Measurements from ENCODE around the gene CSAD.
"Not testable (repeated sequence)": the region's sequence is repeated elsewhere in the genome, so short reads cannot be mapped to it uniquely, and the experiment has no call there.

CSAD gene

DNA sequence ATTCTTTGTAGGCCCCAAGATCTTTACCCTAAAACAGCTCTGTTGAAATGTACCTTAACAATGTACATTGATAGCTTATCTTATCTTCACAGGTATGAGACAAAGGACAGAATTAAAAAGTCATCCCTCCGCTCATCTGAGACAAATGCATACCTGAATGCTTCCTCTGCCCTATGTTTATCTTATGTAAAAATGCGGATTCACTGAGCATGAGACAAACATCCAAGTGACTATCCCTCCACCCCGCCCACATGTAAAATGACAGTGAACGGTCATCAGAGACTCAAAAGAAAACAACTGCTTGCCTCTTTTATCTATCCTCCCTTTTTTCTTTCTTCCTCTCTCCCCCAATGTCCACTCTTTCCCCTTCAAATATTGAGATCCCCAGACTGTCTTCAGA lies 37.4 kb downstream of the CSAD start:
- DNase-seq, result no peak

DNA sequence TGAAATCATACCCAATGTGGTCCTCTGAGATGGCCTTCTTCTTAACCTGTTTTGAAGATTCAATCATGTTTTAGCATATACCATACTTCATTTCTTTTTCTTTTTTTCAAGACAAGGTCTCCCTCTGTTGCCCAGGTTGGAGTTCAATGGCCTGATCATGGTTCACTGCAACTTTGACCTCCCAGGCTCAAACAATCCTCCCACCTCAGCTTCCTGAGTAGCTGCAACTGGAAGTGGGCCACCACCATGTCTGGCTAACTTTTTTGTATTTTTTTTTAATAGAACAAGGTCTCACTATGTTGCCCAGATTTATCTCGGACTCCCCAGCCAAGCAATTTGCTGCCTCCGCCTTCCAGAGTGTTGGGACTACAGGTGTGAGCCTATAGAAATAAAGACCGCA lies 47.0 kb downstream of the CSAD start:
- no peak for DNase-seq

DNA sequence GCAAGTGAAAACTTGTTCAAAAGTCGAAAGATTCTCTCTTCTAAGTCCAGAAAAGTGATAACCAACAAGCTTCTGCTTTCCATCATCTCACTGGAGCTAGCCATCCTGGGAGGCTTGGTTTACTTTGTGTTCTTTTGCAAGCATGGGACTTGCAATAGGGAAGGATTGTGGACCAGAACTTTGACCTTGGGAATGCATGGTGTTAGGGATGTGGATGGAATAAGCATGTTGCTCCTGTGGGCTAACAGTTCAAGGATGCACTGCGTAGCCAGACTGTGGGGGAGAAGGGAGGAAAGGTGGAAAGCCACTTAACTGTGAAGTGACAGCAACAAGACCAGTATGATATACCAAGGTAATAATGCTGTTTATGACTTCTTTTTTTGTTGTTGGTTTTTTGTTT lies 48.9 kb downstream of the CSAD start:
- DNase-seq, result no peak

DNA sequence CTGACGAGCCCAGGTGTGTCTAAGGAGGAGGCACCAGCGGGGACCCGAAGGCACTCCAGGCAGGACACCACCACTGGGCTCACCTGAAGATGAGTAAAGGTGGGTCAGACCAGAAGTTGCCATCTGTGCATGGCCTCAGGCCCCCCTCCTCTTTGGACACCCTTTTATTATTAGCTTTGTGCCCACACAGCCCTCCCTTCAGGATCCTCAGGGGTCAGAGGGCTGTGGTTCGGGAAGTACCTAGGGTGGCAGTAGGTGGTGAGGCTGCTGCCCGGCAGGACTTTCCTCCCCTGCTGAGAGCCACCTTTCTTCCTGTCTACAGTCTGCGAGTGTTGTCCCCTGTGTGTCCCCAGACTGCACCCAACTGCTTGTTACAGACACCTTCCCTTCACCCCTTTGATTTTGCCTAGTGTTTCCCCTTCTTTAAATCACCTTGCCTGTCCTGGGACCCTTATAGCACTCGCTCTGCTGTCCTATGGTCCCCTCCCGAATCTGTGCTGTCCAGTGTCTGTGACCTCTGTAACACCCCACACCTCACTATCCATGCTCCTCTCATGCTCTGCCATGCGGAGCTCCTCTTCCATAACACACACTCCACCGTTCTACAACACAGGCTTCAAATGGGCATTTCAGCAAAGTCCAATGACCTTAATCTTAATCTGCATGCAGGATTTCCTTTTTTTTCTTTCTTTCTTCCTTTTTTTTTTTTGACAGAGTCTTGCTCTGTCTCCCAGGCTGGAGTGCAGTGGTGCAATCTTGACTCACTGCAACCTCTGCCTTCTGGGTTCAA lies 51.8 kb downstream of the CSAD start:
- no peak for DNase-seq

DNA sequence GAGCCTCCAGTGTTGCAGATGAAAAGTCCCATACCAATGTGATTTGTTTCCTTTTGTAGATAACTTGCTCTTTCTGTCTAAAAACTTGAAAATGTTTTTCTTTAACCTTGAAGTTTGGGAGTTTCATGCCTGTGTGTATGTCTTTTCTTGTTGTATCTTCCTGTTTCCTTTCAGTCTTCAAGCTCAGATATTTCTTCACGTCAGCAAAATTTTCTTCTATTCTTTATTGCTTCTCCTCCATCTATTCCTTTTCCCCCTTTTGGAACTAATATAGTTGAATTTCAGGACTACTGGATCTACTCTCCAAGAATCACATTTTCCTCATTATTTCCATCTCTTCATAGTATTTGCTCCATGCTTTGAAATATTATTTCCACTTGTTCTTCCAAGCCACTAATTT lies 53.6 kb downstream of the CSAD start:
- no peak for DNase-seq

DNA sequence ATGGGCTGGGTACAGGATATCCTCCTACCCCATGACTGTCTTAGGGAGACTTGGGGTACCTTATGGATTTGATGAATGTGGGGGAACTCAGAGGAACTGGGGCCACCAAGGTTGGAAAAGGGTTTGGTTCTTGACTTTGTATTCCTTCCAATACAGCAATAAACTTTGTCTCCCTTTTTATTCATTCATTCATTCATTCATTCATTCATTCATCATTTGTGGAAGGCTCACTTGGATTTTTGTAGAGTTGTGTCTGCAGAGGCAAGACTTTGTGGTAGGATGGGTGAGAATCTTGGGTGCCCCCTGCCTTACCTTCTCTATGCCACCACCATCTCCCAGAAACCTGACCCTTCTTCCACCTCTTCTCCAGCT lies 56.4 kb downstream of the CSAD start:
- no peak for DNase-seq

DNA sequence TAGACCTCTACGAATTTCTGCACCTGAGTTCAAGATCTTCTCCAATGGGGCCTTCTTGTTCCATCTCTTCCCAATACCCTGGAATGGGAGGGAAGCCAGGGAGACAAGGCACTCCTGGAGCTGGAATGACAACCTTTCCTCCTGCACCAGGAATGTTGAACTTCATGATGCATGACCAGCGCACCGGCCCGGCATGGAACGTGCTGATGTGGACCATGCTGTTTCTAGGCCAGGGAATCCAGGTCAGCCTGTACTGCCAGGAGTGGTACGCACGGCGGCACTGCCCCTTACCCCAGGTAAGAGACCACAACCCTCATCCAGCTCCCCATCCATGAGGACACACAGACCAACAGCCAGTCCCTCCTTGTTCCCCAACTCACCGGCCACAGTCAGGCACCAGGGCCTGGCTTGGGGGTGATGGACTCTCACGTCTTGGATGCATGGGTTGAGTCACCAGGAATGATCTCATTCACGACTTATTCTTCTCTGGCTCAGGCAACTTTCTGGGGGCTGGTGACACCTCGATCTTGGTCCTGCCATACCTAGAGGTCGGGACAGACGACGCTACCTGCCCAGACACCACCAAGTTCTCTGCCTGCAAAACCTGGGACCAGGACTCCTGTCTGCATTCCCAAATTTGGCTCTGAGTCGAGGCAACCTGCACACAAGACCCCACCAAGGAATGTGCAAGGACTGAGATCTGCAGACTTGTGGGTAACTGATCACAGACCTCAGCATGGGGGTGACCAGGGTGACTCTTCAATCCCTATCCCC lies 57.0 kb downstream of the CSAD start:
- no peak for DNase-seq

DNA sequence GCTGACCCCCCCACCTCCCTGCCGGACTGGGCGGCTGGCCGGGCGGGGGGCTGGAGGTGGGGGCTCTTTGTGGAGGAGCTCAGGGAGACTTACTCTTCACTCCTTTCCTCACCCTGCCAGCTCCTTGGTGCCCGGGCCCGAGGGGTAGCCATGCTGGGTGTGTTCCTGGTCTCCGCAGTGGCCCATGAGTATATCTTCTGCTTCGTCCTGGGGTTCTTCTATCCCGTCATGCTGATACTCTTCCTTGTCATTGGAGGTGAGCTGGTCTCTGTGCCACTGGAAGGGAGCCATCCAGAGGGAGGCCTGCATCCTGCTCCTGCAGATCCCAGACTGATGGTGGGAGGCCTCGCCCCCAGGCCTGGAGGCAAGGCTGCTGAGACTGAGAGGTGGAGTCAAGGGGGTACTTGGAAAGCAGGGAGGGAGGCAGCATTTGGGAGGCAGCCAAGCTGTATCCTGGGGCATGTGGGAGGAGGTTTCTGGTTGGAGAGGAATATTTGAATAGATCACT lies 57.7 kb downstream of the CSAD start:
- no peak for DNase-seq

DNA sequence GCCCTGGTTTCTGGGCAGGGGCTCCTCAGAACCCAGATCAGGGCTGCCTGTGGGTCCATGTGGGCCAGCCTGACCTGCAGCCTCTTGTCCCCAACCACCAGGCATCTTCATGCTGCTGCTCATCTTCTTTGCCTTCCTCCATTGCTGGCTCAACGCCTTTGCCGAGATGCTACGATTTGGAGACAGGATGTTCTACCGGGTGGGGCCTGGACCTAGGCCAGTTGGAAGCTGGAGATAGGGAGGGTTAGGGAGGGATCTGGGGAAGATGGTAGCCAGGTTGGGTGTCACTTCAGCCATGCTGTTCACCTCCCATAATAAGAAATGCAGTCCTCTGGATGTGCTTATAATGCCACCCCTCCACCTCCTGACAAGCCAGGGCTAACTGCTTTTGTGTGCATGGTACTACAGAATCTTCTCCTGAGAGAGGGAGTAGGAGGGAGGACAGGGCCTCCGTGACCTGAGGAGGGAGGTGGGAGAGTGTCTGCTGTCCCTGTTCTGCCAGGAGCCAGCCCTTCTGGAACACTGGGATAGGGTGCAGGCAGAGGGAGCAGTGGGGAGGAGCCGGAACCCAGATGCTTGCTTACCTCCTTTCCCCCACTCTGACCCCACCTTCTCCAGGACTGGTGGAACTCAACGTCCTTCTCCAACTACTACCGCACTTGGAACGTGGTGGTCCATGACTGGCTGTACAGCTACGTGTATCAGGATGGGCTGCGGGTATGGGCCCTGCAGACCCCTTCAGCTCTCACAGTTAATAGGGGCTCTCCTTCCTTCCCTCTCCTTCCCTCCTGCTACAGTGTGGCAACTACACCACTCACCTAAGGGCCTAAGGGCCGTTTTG lies 59.8 kb downstream of the CSAD start:
- no peak for DNase-seq

DNA sequence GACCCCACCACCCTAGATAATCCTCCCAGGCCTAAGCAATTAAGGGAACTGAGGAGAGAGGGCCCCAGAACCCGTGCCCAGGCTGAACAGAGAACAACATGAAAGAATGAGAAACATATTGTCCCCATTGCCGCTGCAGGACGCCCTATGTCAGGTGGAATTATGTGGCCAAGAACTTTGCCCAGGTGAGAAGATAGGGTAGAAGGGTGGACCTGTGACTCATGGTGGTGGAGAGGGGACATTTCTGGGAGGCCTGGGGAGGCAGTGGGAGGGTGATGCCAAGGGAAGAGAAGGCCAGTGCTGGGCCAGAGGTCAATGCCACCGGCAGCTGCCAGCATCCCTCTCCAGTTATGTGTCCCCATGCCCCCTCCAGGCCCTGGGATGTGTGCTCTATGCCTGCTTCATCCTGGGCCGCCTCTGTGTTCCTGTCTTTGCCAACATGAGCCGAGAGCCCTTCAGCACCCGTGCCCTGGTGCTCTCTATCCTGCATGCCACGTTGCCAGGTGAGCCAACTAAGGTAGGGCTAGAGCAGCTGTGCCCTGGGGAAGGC lies 61.9 kb downstream of the CSAD start:
- no peak for DNase-seq

DNA sequence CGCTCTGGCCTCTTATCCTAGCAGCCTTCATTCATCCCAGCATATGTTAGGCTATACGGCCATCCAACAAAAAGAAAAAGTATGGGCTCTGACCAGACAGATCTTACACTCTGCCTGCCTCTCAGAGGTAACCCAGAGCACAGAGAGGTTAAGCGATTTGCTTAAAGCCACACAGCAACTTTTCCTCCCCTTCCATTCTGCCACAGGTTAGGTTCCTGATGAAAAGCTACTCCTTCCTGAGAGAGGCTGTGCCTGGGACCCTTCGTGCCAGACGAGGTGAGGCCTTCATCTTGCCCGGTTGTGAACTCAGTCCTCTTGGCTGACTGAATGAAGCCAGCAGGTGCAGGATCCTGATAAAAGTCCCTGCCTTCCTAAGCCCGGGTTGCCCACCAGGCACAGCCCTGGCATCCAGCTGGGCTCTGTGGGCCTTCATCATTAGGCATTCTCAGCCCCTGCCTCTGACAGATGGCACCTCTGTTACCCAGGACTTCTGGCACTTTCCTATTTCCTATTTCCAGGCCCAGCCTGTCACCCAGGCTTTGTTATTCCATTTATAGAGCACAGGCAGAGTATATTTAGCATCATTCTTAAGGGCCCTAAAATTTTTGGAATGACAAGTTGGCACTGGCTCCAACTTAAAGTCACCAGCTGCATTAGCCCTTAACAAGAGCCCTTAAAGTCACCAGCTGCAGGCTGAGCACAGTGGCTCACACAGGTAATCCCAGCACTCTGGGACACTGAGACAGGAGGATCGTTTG lies 64.7 kb downstream of the CSAD start:
- no peak for DNase-seq

DNA sequence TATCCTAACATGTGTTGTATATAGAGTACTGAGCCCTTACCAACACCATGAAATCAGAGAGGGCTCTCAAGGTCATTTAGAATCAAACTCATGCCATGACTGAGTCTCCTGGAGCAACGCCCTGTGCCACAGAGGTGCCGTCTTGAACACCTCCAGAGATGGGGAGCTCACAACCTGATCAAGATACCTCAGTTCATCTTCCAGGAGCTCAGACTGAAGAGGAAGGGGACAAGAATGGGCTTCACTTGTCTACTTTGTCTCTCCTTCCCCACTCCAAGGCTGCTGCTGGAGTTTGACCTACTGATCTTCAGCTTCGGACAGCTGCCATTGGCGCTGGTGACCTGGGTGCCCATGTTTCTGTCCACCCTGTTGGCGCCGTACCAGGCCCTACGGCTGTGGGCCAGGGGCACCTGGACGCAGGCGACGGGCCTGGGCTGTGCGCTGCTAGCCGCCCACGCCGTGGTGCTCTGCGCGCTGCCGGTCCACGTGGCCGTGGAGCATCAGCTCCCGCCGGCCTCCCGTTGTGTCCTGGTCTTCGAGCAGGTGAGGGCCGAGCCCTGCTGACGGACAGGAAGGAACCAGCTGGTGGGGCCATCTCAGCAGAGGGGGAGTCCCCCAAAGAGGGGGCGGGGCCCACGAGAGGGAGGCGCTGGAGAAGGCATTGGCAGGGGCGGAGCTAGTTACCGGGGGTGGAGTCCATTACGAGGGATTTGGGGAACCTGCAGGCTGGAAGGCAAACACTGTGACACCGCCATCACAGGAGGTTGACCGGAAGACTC lies 65.4 kb downstream of the CSAD start:
- DNase-seq, result no peak

DNA sequence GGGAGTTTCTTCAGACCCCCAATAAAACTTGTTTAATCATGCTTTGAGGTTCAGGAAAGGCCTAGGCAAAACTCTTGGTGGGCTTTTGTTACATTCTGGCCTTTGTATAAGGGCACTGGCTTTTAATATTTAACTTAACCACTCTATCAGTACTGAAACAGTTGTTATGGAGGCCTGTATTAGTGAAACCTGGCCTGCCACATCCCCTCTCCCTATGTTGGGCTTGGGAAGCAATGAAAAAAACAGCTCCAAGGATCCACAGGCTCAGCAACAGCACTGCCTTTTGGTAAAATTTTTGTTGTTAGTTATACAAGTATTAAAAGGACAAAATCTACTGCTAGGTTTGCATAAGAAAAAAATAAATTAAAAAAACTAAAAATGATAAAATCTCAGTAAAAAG lies 66.8 kb downstream of the CSAD start:
- DNase-seq, result no peak

DNA sequence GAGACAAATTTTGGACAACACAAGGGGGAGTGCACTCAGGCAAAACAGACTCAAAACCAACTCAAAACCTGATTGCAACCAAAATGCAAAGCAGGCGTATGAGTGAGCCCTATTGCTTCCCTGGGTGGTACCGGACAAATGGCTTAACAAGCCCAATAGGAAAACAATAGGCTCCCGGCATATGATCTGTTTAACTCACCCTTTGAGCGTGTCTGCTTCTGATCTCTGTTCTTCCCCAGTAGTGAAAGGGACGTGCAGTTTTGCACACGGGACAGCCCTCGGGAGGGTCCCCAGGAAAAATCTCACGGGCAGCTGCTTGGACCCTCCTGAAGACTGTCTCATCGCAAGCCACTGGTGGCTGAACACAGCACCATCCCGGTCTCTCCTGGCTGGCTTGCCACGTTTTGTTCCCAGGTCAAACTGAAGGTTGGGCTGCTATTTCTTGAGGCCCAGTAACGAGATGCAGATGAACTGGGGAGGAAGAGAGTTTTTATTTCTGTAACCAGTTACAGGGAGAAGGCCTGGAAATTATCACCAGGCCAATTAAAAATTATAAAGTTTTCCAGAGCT lies 67.5 kb downstream of the CSAD start:
- no peak for DNase-seq

DNA sequence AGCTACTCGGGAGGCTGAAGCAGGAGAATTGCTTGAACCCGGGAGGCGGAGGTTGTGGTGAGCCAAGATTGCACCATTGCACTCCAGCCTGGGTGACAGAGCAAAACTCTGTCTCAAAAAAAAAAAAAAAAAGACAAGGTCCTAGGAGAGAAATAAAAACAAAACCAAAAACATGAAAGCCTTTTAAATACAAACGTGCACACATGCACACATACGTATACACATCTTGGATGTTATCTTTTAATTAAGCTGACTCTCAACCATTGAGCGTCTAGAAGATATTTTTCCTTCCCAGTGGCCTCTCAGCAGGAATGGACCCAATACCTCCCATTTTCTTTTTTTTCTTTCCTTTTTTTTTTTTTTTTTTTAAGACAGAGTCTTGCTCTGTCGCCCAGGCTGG lies 68.3 kb downstream of the CSAD start:
- not testable (repeated sequence) for DNase-seq

Measured in activated CD4-positive, alpha-beta T cell treated with anti-CD3 and anti-CD28 coated beads, Interleukin-10, Interleukin-2, amounts not matched to agents 100 ng/mL and 50 ng/mL, durations not matched to agents 16 hours and 8 hours (primary cell).